Fibroblast of the aortic adventitia (primary cell): Measurements from ENCODE around the gene AMN. TPM values are rescaled to one million over a fixed set of nuclear protein-coding genes. Genes with fewer than 3 reads are reported as not detected.

Experiments used
- DNase-seq: peaks from one replicate; pipeline ENCODE4 v3.0.0-alpha.2; 2010; ENCODE audit warnings: low read depth
- H3K4me3 ChIP-seq: 2 replicates; pipeline ENCODE4 v1.5.1; 2011; ENCODE audit warnings: low read depth, mild to moderate bottlenecking, control low read depth, low read length, moderate library complexity
- total RNA-seq: library from RNA; depleted of rRNA; stranded (reverse); fragments of >200 nt; gene quantifications from 2 replicates; pipeline ENCODE4 v1.2.3, GENCODE V29; 2012; ENCODE audit warnings: low replicate concordance
- TF ChIP-seq, protein P1 (sequence below): IDR thresholded peaks from 2 replicates; pipeline ENCODE4 v1.5.1; 2011; ENCODE audit warnings: mild to moderate bottlenecking, low read length, control low read depth, inconsistent platforms; ENCODE audit not compliant: insufficient read depth

Gene AMN
- total RNA-seq, 1 donor = not detected

DNA sequence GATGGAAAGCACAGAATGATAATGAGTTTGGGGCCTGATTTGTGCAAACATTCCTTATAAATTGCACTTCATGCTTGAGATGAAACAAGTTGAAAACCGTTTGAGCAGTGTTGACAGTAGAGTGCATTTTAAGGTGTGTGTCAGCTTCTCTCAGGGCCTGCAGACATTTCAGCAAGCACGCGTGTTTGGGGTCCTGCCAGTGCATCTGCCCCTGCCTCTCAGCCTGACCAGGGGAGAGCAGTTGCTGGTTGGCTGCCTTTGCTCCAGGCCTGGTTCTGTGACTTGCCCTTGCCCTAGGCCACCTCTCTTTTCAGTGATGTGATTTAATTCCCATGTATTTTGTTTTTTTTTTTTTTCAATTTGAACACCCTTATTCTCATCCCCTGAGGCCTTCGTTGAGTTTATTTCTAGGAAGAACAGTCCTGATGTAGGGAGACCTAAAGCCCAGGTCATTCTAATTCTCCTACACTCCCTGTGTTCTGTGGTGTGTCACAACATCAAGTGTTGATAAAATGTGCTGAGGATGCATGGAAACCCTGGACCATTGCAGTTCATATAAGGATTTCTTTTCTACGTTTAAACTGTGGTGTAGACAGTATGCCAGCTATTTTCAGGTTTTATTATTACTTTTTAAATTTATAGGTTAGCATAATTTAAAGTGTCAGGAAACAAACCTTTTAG lies 40.1 kb upstream of the AMN start:
- TF ChIP-seq, protein P1, sequence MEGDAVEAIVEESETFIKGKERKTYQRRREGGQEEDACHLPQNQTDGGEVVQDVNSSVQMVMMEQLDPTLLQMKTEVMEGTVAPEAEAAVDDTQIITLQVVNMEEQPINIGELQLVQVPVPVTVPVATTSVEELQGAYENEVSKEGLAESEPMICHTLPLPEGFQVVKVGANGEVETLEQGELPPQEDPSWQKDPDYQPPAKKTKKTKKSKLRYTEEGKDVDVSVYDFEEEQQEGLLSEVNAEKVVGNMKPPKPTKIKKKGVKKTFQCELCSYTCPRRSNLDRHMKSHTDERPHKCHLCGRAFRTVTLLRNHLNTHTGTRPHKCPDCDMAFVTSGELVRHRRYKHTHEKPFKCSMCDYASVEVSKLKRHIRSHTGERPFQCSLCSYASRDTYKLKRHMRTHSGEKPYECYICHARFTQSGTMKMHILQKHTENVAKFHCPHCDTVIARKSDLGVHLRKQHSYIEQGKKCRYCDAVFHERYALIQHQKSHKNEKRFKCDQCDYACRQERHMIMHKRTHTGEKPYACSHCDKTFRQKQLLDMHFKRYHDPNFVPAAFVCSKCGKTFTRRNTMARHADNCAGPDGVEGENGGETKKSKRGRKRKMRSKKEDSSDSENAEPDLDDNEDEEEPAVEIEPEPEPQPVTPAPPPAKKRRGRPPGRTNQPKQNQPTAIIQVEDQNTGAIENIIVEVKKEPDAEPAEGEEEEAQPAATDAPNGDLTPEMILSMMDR = no peak
- no peak overlapping the region for H3K4me3 ChIP-seq
- no peak for DNase-seq

- H3K4me3 ChIP-seq = no peak overlapping the region
- TF ChIP-seq, protein P1 = no peak
- no peak for DNase-seq
Observed at GRCh38 chr14:102883089-102883541, 39.3 kb upstream of the AMN start.

DNA sequence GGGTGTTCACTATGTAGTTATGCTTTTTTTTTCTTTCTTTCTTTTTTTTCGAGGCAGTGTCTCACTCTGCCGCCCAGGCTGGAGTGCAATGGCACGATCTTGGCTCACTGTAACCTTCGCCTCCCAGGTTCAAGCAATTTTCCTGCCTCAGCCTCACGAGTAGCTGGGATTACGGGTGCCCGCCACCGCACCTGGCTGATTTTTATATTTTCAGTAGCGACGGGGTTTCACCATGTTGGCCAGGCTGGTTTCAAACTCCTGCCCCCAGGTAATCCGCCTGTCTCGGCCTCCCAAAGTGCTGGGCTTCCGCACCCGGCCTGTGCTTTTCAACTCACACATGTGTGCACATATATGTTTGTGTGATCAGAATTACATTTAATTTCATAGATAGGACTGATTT lies 38.9 kb upstream of the AMN start:
- TF ChIP-seq, protein P1 = no peak
- DNase-seq = no peak
- no peak overlapping the region for H3K4me3 ChIP-seq

DNA sequence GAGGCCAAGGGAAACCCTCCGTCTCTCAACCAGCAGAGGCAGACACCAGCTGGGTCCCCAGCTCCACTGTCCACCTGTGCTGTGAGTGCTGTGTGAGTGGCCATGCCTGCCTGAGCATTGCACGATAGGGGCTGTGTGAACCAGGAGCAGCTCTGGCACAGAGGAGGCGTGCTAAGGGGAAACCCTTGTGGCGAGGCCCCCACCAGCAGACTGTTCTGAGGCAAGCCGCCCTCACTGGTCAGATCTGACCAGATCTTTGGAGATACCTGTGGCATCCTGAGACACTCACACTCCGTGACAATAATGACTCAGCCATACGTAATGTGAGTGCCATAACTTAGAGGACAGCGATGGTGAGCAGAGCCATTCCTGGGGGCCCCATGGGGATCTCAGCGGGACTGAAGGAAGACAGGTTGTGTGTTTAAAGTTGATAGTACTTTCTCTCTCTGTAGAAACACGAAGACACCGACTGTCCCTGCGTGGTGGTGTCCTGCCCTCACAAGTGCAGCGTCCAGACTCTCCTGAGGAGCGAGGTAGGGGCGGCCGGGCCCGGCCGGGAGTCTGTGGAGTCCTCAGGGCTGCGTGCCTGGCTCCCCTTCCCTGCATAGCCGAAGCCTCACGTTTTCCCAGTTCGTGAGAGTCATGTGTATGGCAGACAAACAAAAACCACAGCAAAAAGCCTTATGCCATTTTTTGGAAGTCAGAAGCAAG lies 36.6 kb upstream of the AMN start:
- no peak for DNase-seq
- H3K4me3 ChIP-seq = no peak overlapping the region
- TF ChIP-seq, protein P1 = no peak

GRCh38 chr14:102888748-102889147 lies 33.7 kb upstream of the AMN start:
- TF ChIP-seq, protein P1 = no peak
- DNase-seq = no peak
- no peak overlapping the region for H3K4me3 ChIP-seq

DNA sequence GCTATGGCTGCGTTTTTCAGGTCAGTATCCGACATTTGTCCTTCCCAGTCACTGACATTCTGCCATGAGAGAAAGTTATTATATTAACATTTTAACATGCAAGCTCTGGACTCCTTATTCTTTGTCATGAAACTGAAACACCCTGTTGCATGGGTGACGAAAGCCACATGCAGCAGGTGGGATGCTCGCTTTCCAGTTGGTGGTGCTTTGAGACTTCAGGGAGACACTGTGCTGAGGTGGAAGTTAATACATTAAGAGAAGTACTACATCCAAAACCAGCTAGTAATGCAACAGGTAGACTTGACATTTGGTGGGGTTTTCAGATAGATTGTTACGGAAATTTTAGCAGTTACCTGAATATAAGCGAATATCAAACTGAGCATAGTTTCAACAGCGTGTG lies 32.8 kb upstream of the AMN start:
- H3K4me3 ChIP-seq = no peak overlapping the region
- no peak for DNase-seq
- TF ChIP-seq, protein P1 = no peak
